Upper lobe of left lung (tissue), 4 donors: ENCODE measurements around the gene RASGRF1.

Experiments
- CTCF ChIP-seq, 6 experiments: fragments of 450-650 bp in 4 of 6; fragments of 200-600 bp in 2 of 6; sonication (generic) in 2 of 6; IDR thresholded peaks; one replicate each; pipeline ENCODE4 v1.5.1; 2016 to 2019; ENCODE audit warnings: antibody characterized with exemption in 6 of 6
- POLR2A ChIP-seq, 4 donors: fragments of 450-650 bp; IDR thresholded peaks; one replicate each; pipeline ENCODE4 v1.5.1; 2016 to 2017; ENCODE audit warnings: antibody characterized with exemption in 4 of 4, mild to moderate bottlenecking in 2 of 4
- POLR2AphosphoS5 ChIP-seq, 2 donors: sonication (generic); formaldehyde crosslinking; IDR thresholded peaks; one replicate each; pipeline ENCODE4 v1.5.1; 2017; ENCODE audit warnings: antibody characterized with exemption in 2 of 2

DNA sequence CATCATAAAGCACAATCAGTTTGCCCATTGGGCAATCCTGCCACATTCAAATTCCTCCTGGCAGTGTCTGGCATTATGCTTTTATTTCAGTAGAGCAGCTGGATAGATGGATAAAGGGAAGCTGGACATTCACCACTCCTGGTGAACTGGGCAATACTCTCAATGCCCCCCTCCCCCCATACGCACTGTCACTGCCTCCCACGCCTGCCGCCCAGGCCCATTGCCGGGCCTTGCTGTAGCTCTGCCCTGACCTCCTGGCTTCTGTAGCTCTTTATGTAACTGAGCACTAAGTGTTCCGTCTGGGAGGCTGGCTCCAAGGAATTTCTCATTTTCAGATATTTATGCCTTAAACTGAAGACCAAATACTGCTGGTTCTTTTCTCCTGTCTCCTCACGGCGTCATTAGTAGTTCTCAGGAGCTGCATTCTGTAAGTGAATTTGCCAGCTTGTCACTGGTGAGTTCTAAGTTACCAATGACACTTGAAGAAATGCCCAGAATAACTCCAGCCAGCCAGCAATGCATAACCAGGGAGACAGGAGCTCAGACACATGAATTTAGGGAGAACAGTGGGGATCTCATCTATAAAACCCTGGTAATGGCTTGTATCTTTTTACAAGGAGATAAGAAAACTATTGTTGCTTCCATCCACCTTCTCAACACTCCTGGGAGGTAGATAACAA is 25.5 kb upstream of the RASGRF1 start:
- no peak for TF ChIP-seq CTCF (IDR thresholded peaks at IDR 0.05)
- no peak for TF ChIP-seq POLR2AphosphoS5 (IDR thresholded peaks at IDR 0.05)
- TF ChIP-seq POLR2A (IDR thresholded peaks at IDR 0.05) = no peak
